B cell (primary cell): ENCODE data around the gene KRTAP5-7. TPM values are rescaled to one million over a fixed set of nuclear protein-coding genes. Genes with fewer than 3 reads are reported as not detected.

Source experiments
- ATAC-seq: fragments of 200-7000 bp; cut with Tn5 transposase; one replicate; pipeline ENCODE4 v1.10.0; 2021; ENCODE audit warnings: low read depth, mild to moderate bottlenecking, moderate number of reproducible peaks, moderate library complexity
- CTCF ChIA-PET: fragments of 350-600 bp; sonication (Branson Sonifier 250); formaldehyde crosslinking; loops from one replicate; lab custom pipeline; 2021; ENCODE audit warnings: antibody characterized with exemption, inconsistent platforms; lab: Charles Lee
- POLR2A ChIA-PET: fragments of 350-600 bp; sonication (Branson Sonifier 250); formaldehyde crosslinking; loops from one replicate; lab custom pipeline; 2021; ENCODE audit warnings: antibody characterized with exemption; lab: Charles Lee
- DNase-seq: peaks from one replicate; pipeline ENCODE4 v3.0.0; 2013
- H2AFZ ChIP-seq: 2 replicates; pipeline ENCODE4 v1.6.1; 2012; ENCODE audit warnings: mild to moderate bottlenecking, low read depth, low read length; ENCODE audit not compliant: insufficient read depth, poor library complexity, severe bottlenecking
- H3K27ac ChIP-seq, 2 donors: 1 replicate in 1 of 2; 2 replicates in 1 of 2; pipeline ENCODE4 v1.5.1; 2012 to 2013; ENCODE audit warnings: low read length in 2 of 2, mild to moderate bottlenecking in 2 of 2, moderate library complexity in 1 of 2
- H3K27me3 ChIP-seq, 4 experiments: fragments of 200-600 bp in 1 of 4; sonication (generic) in 1 of 4; replicated peaks in 1 of 4; 1 replicate in 2 of 4; 2 replicates in 2 of 4; pipeline versions ENCODE4 v1.6.1 to v1.7.0; 2013 to 2016; ENCODE audit warnings: low read length in 3 of 4, mild to moderate bottlenecking in 2 of 4, mixed read lengths in 1 of 4, moderate library complexity in 1 of 4; ENCODE audit not compliant: insufficient read depth in 4 of 4, control insufficient read depth in 3 of 4; ENCODE audit errors: control extremely low read depth in 1 of 4
- H3K36me3 ChIP-seq, 2 experiments: replicated peaks in 1 of 2; 1 replicate in 1 of 2; 2 replicates in 1 of 2; pipeline versions ENCODE4 v1.6.1 to v1.7.1; 2013; ENCODE audit warnings: low read length in 1 of 2; ENCODE audit not compliant: insufficient read depth in 2 of 2, control insufficient read depth in 1 of 2; ENCODE audit errors: control extremely low read depth in 1 of 2, extremely low read depth in 1 of 2
- H3K4me1 ChIP-seq, 2 donors: fragments of 200-600 bp in 1 of 2; sonication (generic) in 1 of 2; 1 replicate in 1 of 2; 2 replicates in 1 of 2; pipeline versions ENCODE4 v1.5.1 to v1.6.1; 2013 to 2017; ENCODE audit warnings: low read length in 2 of 2; ENCODE audit not compliant: control insufficient read depth in 2 of 2, insufficient read depth in 2 of 2
- H3K4me2 ChIP-seq: replicated peaks from 2 replicates; pipeline ENCODE3; 2012; ENCODE audit warnings: mild to moderate bottlenecking, low read depth, low read length; ENCODE audit not compliant: poor library complexity, severe bottlenecking
- H3K4me3 ChIP-seq, 5 experiments: fragments of 200-600 bp in 1 of 5; sonication (generic) in 1 of 5; 1 replicate in 3 of 5; 2 replicates in 2 of 5; pipeline versions ENCODE4 v1.5.1 to v1.7.0; 2011 to 2016; ENCODE audit warnings: low read length in 4 of 5, mild to moderate bottlenecking in 4 of 5, low read depth in 2 of 5, control low read depth in 1 of 5, moderate library complexity in 1 of 5; ENCODE audit not compliant: insufficient read depth in 1 of 5; ENCODE audit errors: control extremely low read depth in 1 of 5, extremely low read depth in 1 of 5
- H3K79me2 ChIP-seq: fragments of 200-600 bp; sonication (generic); one replicate; pipeline ENCODE4 v1.6.0; 2016; ENCODE audit warnings: low read length; ENCODE audit not compliant: control insufficient read depth, insufficient read depth
- H3K9ac ChIP-seq: fragments of 200-600 bp; sonication (generic); 2 replicates; pipeline ENCODE4 v1.6.1; 2017; ENCODE audit warnings: mild to moderate bottlenecking, low read length, moderate library complexity
- H3K9me3 ChIP-seq, 3 donors: one replicate each; pipeline versions ENCODE4 v1.6.1 to v1.7.1; 2013; ENCODE audit warnings: low read length in 2 of 3; ENCODE audit not compliant: control insufficient read depth in 2 of 3, insufficient read depth in 1 of 3; ENCODE audit errors: control extremely low read depth in 1 of 3
- H4K20me1 ChIP-seq: 2 replicates; pipeline ENCODE4 v1.6.0; 2012; ENCODE audit warnings: mild to moderate bottlenecking, low read length; ENCODE audit not compliant: insufficient read depth, control insufficient read depth, poor library complexity, severe bottlenecking
- H3K27ac Mint-ChIP-seq: one replicate; pipeline ENCODE4 v1.8.0; 2021; ENCODE audit warnings: mixed read lengths
- H3K27me3 Mint-ChIP-seq: one replicate; pipeline ENCODE4 v1.8.0; 2021; ENCODE audit warnings: mixed read lengths
- H3K4me1 Mint-ChIP-seq: one replicate; pipeline ENCODE4 v1.8.0; 2021; ENCODE audit warnings: mixed read lengths
- H3K4me3 Mint-ChIP-seq: one replicate; pipeline ENCODE4 v1.8.0; 2021; ENCODE audit warnings: mixed read lengths
- H3K9me3 Mint-ChIP-seq: one replicate; pipeline ENCODE4 v1.8.0; 2022; ENCODE audit warnings: mixed read lengths; ENCODE audit not compliant: insufficient read depth
- CTCF ChIP-seq: fragments of 200-600 bp; IDR thresholded peaks from one replicate; pipeline ENCODE4 v1.8.0; 2022; ENCODE audit warnings: antibody characterized with exemption, mild to moderate bottlenecking
- EZH2 ChIP-seq: IDR thresholded peaks from 2 replicates; pipeline ENCODE4 v1.6.1; 2012; ENCODE audit warnings: borderline replicate concordance, low read depth, mild to moderate bottlenecking, moderate library complexity, low read length; ENCODE audit not compliant: insufficient read depth, poor library complexity, severe bottlenecking
- WGBS: methylation state at CpG from one replicate; pipeline ENCODE4 v1.1.5; 2013; ENCODE audit warnings: missing lambda C conversion rate; ENCODE audit not compliant: insufficient coverage; 5-methylcytosine and 5-hydroxymethylcytosine counted together
- intact Hi-C: fragments of 100-400 bp; cut with micrococcal nuclease; formaldehyde crosslinking; loops from one replicate; pipeline ENCODE4 v1.10.0; 2022
- polyA plus RNA-seq: library from polyadenylated mRNA; depleted of rRNA; stranded (reverse); fragments of >200 nt; gene quantifications from 2 replicates; pipeline ENCODE4 v1.2.3, GENCODE V29; 2012
- total RNA-seq, 2 donors: library from RNA; stranded (reverse); fragments of 120-200 nt in 1 of 2; gene quantifications; 1 replicate in 1 of 2; 2 replicates in 1 of 2; pipeline versions ENCODE4 v1.2.3 to v1.2.4, GENCODE V29; 2013 to 2022

Gene KRTAP5-7
- total and polyA plus RNA-seq, 2 donors (not counting 1 experiment from before 2014, with no cell fraction given), result 0.10 to 0.59 TPM

- Mint-ChIP-seq H3K27me3 (no peaks in the 10 kb centered on the region), H3K27ac (no peak overlapping the region), H3K4me1 (no peaks in the 10 kb centered on the region), H3K9me3 (no peaks in the 10 kb centered on the region), H3K4me3 (no peak overlapping the region)
- H2AFZ ChIP-seq, result no peak overlapping the region
- POLR2A ChIA-PET, result no interaction called here
- no peaks in the 10 kb centered on the region for H3K27me3 ChIP-seq
- no peaks in the 10 kb centered on the region for H3K4me1 ChIP-seq
- DNase-seq (no peak), ATAC-seq (no peak)
- H3K79me2 ChIP-seq, result no peaks in the 10 kb centered on the region
- no peaks in the 10 kb centered on the region for H3K9me3 ChIP-seq
- TF ChIP-seq EZH2 (no peak), CTCF (no peak)
- no peak overlapping the region for H3K27ac ChIP-seq
- H3K4me3 ChIP-seq, result no peak overlapping the region
- no peak overlapping the region for H3K4me2 ChIP-seq
- no peak overlapping the region for H3K9ac ChIP-seq
- CTCF ChIA-PET, result no interaction called here
- 87% methylated on average over 6 of the region's 6 CpGs for WGBS
- intact Hi-C loops, result no loop called here
- peaks cover 1 to 73% of the 10 kb centered on the region in 2 experiments for H3K36me3 ChIP-seq
- no peaks in the 10 kb centered on the region for H4K20me1 ChIP-seq
Measured at GRCh38 chr11:71483692-71484091, 43.4 kb upstream of the KRTAP5-7 start.

GRCh38 chr11:71484248-71485062 lies 42.6 kb upstream of the KRTAP5-7 start:
- H3K9me3 ChIP-seq, result no peaks in the 10 kb centered on the region

More at GRCh38 chr11:71484248-71485062, 42.6 kb upstream of the KRTAP5-7 start:
- Histone ChIP-seq H3K4me2 (no peak overlapping the region), H3K27ac (no peak overlapping the region), H3K9ac (no peak overlapping the region), H3K36me3 (peaks cover 1 to 73% of the 10 kb centered on the region in 2 experiments), H2AFZ (no peak overlapping the region), H3K4me3 (no peak overlapping the region), H3K4me1 (no peaks in the 10 kb centered on the region), H4K20me1 (no peaks in the 10 kb centered on the region), H3K79me2 (no peaks in the 10 kb centered on the region), H3K27me3 (no peaks in the 10 kb centered on the region)
- no peak overlapping the region for H3K4me3 Mint-ChIP-seq
- no peaks in the 10 kb centered on the region for H3K9me3 Mint-ChIP-seq
- intact Hi-C loops, result no loop called here
- no peak overlapping the region for H3K27ac Mint-ChIP-seq
- no peak for TF ChIP-seq EZH2
- no peak for TF ChIP-seq CTCF
- no peaks in the 10 kb centered on the region for H3K4me1 Mint-ChIP-seq
- ChIA-PET CTCF (no interaction called here), POLR2A (no interaction called here)
- 96% methylated on average over 22 of the region's 23 CpGs for WGBS
- ATAC-seq, result no peak
- no peaks in the 10 kb centered on the region for H3K27me3 Mint-ChIP-seq
- no peak for DNase-seq
